Duodenal mucosa (tissue), 2 donors: ENCODE data around the gene UGT1A9.
A peak's percentile ranks its signal among the peaks of the same experiment; 100 is the strongest.
"Not testable (repeated sequence)": the region's sequence is repeated elsewhere in the genome, so short reads cannot be mapped to it uniquely, and the experiment has no call there.

Experiments used
- H3K27ac ChIP-seq: one replicate; pipeline ENCODE4 v1.7.0; 2013; ENCODE audit warnings: low read depth, low read length
- H3K27me3 ChIP-seq, 2 donors: one replicate each; pipeline ENCODE4 v1.7.0; 2013; ENCODE audit warnings: low read length in 2 of 2, control low read depth in 1 of 2; ENCODE audit not compliant: insufficient read depth in 2 of 2, control insufficient read depth in 1 of 2
- H3K36me3 ChIP-seq, 2 donors: one replicate each; pipeline ENCODE4 v1.7.0; 2013; ENCODE audit warnings: low read length in 2 of 2, control low read depth in 1 of 2; ENCODE audit not compliant: insufficient read depth in 2 of 2, control insufficient read depth in 1 of 2
- H3K4me1 ChIP-seq, 2 donors: one replicate each; pipeline ENCODE4 v1.7.0; 2013; ENCODE audit warnings: low read length in 2 of 2, control low read depth in 1 of 2; ENCODE audit not compliant: insufficient read depth in 2 of 2, control insufficient read depth in 1 of 2
- H3K4me3 ChIP-seq, 2 donors: one replicate each; pipeline ENCODE4 v1.7.0; 2013; ENCODE audit warnings: low read length in 2 of 2, low read depth in 1 of 2
- H3K9ac ChIP-seq, 2 donors: one replicate each; pipeline ENCODE4 v1.7.0; 2013; ENCODE audit warnings: low read length in 2 of 2, low read depth in 1 of 2
- H3K9me3 ChIP-seq, 2 donors: one replicate each; pipeline ENCODE4 v1.7.0; 2013; ENCODE audit warnings: low read length in 2 of 2, control low read depth in 1 of 2; ENCODE audit not compliant: control insufficient read depth in 1 of 2

Gene UGT1A9

DNA sequence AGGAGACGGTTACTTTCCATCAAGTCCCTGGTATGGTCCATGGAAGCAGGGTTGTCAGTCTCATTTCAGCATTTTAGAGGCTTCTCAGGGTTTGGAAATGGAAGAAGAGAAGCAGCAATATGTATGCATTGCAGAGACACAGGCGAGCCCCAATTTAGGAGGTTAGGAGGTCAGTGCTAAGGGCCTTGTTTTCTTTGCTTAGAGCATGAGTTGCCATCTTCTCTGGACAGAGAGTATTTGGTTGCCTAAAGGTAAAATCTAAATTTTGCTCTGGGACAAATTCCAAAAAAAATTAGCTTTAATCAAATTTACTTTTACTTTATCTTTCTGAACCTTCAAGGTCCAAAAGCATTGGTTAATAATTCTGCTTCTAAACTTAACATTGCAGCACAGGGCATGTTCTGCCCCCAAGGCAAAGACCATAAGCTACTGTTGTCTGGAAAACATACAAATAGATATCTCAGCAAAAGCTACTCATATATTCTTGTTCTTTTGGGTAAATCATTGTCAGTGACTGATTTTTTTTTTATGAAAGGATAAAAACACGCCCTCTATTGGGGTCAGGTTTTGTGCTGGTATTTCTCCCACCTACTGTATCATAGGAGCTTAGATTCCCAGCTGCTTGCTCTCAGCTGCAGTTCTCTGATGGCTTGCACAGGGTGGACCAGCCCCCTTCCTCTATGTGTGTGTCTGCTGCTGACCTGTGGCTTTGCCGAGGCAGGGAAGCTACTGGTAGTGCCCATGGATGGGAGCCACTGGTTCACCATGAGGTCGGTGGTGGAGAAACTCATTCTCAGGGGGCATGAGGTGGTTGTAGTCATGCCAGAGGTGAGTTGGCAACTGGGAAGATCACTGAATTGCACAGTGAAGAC lies at the start of gene UGT1A9:
TSS of gene UGT1A9 (plus strand) at position 609 of the 872 bp plus-strand sequence. CDS start at position 646, 37 bp downstream.
- H3K27me3 ChIP-seq, result no peaks in the 10 kb centered on the region
- H3K9ac ChIP-seq, result no peak within 1 kb of the TSS
- H3K27ac ChIP-seq, result no peak within 1 kb of the TSS
- H3K9me3 ChIP-seq, result no peaks in the 10 kb centered on the region
- no peaks in the 10 kb centered on the region for H3K36me3 ChIP-seq
- H3K4me1 ChIP-seq, result no peaks in the 10 kb centered on the region
- no peak within 1 kb of the TSS for H3K4me3 ChIP-seq

DNA sequence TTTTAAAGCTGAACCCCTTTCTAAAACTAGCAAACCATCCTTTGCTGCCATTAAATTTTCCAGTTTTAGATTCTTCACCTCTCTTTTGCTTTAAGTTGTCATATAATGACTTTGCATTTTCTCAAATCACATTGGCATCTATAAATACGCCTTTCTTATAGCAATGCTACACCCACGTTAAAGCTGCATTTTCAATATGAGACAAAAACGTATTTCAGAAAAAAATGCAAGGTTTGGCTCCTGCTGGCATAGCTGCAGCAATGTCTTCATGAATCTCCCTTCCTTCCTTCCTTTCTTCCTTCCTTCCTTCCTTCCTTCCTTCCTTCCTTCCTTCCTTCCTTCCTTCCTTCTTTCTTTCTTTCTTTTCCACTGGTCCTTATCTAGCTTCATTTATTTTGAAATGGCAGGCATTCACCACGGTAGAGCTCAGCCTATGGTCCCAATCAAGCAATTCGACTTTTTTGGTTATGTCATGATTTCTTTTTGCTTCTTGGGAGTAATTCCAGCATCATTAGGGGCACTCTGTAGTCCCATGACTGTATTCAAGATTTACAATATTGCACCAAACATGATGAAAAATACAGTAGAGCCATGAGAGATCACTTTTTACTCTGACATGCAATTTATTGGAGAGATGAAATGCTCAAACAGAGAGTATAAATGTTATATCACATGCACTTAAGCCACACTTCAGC lies 44.2 kb upstream of the UGT1A9 start:
- H3K27me3 ChIP-seq, result no peaks in the 10 kb centered on the region
- H3K27ac ChIP-seq, result no peak overlapping the region
- no peak overlapping the region for H3K4me3 ChIP-seq
- H3K9me3 ChIP-seq, result peaks cover 0 to 7% of the 10 kb centered on the region in 2 donors
- no peaks in the 10 kb centered on the region for H3K4me1 ChIP-seq
- no peak overlapping the region for H3K9ac ChIP-seq
- no peaks in the 10 kb centered on the region for H3K36me3 ChIP-seq

DNA sequence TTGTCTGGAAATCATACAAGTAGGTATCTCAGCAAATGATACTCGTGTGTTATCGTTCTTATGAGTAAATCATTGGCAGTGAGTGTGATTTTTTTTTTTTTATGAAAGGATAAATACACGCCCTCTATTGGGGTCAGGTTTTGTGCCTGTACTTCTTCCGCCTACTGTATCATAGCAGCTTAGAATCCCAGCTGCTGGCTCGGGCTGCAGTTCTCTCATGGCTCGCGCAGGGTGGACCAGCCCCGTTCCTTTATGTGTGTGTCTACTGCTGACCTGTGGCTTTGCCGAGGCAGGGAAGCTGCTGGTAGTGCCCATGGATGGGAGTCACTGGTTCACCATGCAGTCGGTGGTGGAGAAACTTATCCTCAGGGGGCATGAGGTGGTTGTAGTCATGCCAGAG lies 35.4 kb upstream of the UGT1A9 start, which contains the start of gene UGT1A10:
TSS of gene UGT1A10 (plus strand) at position 143 of the 400 bp plus-strand sequence. CDS start at position 218, 75 bp downstream.
- not testable (repeated sequence) for H3K27ac ChIP-seq

DNA sequence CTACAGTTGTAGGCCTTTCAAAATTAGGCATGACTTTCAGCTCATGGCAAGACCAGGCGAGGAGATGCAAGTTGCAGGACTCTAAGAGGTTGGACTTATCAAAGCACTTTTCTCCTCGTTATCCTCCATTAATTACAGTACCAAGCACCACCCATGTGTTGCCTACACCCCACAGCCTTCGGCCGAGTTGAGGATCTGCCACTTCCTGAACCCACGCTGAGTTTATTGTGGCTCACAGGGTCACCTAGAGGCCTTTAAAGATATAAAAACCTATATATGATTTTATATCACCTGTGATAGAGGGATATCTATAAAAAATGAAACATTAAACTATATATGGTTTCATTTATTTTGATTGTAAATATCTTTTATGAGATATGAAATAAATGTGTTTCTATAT lies 32.9 kb upstream of the UGT1A9 start:
- H3K4me3 ChIP-seq, result peak overlapping the region; percentile 43 to 50
- no peak overlapping the region for H3K27ac ChIP-seq
- H3K36me3 ChIP-seq, result no peaks in the 10 kb centered on the region
- H3K9me3 ChIP-seq, result no peaks in the 10 kb centered on the region
- H3K4me1 ChIP-seq, result peaks cover 0 to 4% of the 10 kb centered on the region in 2 donors
- H3K9ac ChIP-seq, result no peak overlapping the region
- H3K27me3 ChIP-seq, result no peaks in the 10 kb centered on the region

More for the DNA sequence above, 35.4 kb upstream of the UGT1A9 start, which contains the start of gene UGT1A10:
- Histone ChIP-seq H3K9ac (peak within 1 kb of the TSS in 1 of 2 donors; percentile 43), H3K4me3 (peak within 1 kb of the TSS; percentile 62 to 68)
- not testable (repeated sequence) for H3K9me3 ChIP-seq, H3K27me3 ChIP-seq, H3K36me3 ChIP-seq, H3K4me1 ChIP-seq

DNA sequence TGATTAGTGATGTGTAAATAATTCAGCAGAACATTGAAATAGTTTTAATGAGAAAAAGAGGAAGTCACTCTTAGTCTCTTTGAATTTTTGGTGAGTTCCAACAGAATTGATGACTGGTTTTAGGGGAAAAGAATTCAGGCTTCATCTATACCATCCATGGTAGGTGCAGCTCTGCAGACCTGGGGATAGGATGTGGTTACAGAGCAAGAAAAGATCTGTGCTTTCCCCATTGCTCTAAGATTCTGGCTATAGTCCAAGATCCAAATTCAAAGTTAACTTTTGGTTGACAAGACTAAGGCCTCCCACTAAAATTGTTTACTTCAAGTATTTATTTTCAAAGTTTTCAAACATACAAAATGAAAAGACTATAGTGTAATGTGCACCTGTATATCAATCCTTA lies 31.8 kb upstream of the UGT1A9 start:
- no peak overlapping the region for H3K9ac ChIP-seq
- no peaks in the 10 kb centered on the region for H3K27me3 ChIP-seq
- no peaks in the 10 kb centered on the region for H3K36me3 ChIP-seq
- H3K27ac ChIP-seq, result no peak overlapping the region
- peak overlapping the region in 1 of 2 donors; percentile 1 for H3K4me3 ChIP-seq
- peaks cover 0 to 4% of the 10 kb centered on the region in 2 donors for H3K4me1 ChIP-seq
- H3K9me3 ChIP-seq, result peaks cover 0 to 1% of the 10 kb centered on the region in 2 donors

DNA sequence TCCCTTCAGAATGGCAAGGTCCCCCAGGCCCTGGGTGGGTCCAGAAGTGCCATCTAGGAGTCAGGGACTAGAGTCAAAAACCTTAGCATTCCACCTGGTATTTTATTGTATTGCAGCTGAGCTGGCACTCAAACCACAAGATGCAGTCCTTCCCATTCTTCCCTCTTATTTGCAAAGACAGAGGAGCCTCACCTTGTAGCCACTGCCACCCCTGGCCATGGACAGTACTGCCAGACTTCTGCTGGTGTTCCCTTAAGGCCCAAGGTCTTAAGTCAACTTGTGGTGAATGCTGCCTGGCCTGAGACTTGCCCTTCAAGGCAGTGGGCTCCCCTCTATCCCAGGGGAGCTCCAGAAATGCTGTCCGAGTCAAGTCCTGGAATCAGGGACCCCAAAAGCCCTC lies 28.6 kb upstream of the UGT1A9 start:
- Histone ChIP-seq H3K36me3 (no peaks in the 10 kb centered on the region), H3K27ac (no peak overlapping the region), H3K4me3 (no peak overlapping the region), H3K9ac (no peak overlapping the region), H3K27me3 (no peaks in the 10 kb centered on the region), H3K9me3 (peaks cover 13 to 15% of the 10 kb centered on the region in 2 donors), H3K4me1 (peaks cover 0 to 4% of the 10 kb centered on the region in 2 donors)

DNA sequence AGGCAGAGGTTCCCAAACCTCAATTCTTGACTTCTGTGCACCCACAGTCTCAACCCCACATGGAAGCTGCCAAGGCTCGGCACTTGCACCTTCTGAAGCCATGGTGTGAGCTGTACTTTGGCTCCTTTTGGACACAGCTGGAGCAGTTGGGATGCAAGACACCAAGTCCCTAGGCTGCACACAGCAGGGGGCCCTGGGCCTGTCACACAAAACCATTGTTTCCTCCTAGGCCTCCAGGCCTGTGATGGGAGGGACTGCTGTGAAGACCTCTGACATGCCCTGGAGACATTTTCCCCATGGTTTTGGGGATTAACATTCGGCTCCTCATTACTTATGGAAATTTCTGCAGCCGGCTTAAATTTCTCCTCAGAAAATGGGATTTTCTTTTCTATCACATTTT lies 25.7 kb upstream of the UGT1A9 start:
- H3K36me3 ChIP-seq, H3K4me1 ChIP-seq, H3K4me3 ChIP-seq, H3K9ac ChIP-seq, H3K27me3 ChIP-seq, H3K27ac ChIP-seq: not testable (repeated sequence)
- H3K9me3 ChIP-seq, result peaks cover 13 to 15% of the 10 kb centered on the region in 2 donors

DNA sequence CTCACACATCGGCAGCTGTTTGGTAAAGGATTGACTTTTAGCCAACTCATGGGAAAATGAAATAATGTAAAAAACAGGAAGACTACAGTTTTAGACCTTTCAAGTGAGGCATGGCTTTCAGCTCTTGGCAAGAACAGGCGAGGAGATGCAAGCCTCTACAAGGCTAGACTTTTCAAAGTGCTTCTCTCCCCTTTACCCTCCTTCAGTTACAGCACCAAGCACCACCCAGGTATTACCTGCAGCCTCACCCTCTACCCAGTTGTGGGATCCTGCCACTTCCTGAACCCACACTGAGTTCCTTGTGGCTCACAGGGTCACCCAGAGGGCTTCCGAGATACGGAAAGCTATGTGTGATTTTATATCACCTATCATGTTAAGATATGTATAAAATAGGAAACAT lies 20.7 kb upstream of the UGT1A9 start:
- Histone ChIP-seq H3K36me3 (no peaks in the 10 kb centered on the region), H3K9ac (no peak overlapping the region), H3K27ac (no peak overlapping the region), H3K4me3 (no peak overlapping the region), H3K9me3 (peaks cover 5 to 8% of the 10 kb centered on the region in 2 donors), H3K27me3 (no peaks in the 10 kb centered on the region), H3K4me1 (peaks cover 0 to 5% of the 10 kb centered on the region in 2 donors)

DNA sequence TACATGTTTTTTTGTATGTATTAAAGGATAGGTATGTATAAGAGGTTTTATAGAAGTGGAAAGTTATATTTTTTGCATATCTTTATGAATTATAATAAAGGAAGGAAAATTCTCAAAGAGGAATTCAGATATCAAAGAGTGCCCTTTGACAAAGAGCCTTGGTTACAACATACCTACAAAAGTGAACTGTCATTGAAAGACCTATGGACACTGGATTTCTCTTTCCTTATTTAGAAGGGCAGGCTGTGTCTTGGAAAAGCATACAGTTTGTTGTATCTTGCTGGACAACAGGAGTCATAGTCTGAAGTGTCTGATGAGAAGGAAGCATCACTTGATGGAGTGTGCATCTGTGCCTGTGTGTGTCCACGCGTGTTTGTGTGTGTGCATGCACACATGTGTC lies 20.3 kb upstream of the UGT1A9 start:
- peaks cover 4% of the 10 kb centered on the region in 2 donors for H3K9me3 ChIP-seq
- no peak overlapping the region for H3K27ac ChIP-seq
- H3K4me3 ChIP-seq, result no peak overlapping the region
- H3K36me3 ChIP-seq, result no peaks in the 10 kb centered on the region
- no peaks in the 10 kb centered on the region for H3K27me3 ChIP-seq
- peaks cover 0 to 5% of the 10 kb centered on the region in 2 donors for H3K4me1 ChIP-seq
- H3K9ac ChIP-seq, result no peak overlapping the region

DNA sequence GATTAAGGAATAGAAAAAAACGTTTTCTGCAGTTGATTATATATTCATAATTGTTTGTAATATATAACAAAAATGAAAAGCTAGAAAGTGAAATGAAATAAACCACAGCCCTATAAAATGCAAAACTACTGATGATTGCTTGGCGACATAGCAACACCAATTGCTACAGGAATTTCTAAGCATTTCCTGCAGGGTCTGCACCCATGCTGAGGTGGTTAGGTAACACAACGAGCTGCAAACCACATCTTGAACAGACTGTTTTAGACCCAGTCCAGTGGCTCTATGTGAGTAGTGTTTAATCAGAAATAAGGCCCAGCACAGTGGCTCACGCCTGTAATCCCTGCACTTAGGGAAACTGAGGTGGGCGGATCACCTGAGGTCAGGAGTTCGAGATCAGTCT lies 17.2 kb upstream of the UGT1A9 start:
- Histone ChIP-seq H3K4me1 (peaks cover 0 to 5% of the 10 kb centered on the region in 2 donors), H3K36me3 (no peaks in the 10 kb centered on the region), H3K9ac (no peak overlapping the region), H3K9me3 (no peaks in the 10 kb centered on the region), H3K4me3 (no peak overlapping the region), H3K27ac (no peak overlapping the region), H3K27me3 (no peaks in the 10 kb centered on the region)
